Fibroblast of lung (primary cell): ENCODE results near the gene C11orf42. TPM values are rescaled to one million over a fixed set of nuclear protein-coding genes. Genes with fewer than 3 reads are reported as not detected.

ENCODE experiments used
- DNase-seq, 2 donors: peaks; one replicate each; pipeline versions ENCODE4 v3.0.0 to v3.0.0-alpha.2; 2010; ENCODE audit warnings: low read depth in 2 of 2
- H2AFZ ChIP-seq: 2 replicates; pipeline ENCODE4 v1.5.1; 2012; ENCODE audit warnings: low read length, control low read depth, inconsistent platforms
- H3K27ac ChIP-seq: 2 replicates; pipeline ENCODE4 v1.5.1; 2011; ENCODE audit warnings: low read length, control low read depth; ENCODE audit not compliant: insufficient read depth
- H3K27me3 ChIP-seq: 2 replicates; pipeline ENCODE4 v1.5.1; 2011; ENCODE audit warnings: mild to moderate bottlenecking, low read length; ENCODE audit not compliant: control insufficient read depth, insufficient read depth
- H3K36me3 ChIP-seq: 2 replicates; pipeline ENCODE4 v1.5.1; 2011; ENCODE audit warnings: low read length; ENCODE audit not compliant: control insufficient read depth, insufficient read depth
- H3K4me1 ChIP-seq: 2 replicates; pipeline ENCODE4 v1.5.1; 2011; ENCODE audit warnings: low read length; ENCODE audit not compliant: control insufficient read depth, insufficient read depth; ENCODE audit errors: extremely low read depth
- H3K4me2 ChIP-seq: 2 replicates; pipeline ENCODE4 v1.5.1; 2011; ENCODE audit warnings: low read length, control low read depth; ENCODE audit not compliant: insufficient read depth; ENCODE audit errors: extremely low read depth
- H3K4me3 ChIP-seq, 4 experiments: fragments of 200-600 bp in 1 of 4; sonication (generic) in 1 of 4; replicated peaks in 1 of 4; 2 replicates each; pipeline ENCODE4 v1.5.1; 2011 to 2016; ENCODE audit warnings: low read length in 4 of 4, low read depth in 3 of 4, mild to moderate bottlenecking in 3 of 4, control low read depth in 2 of 4, inconsistent platforms in 1 of 4, mixed read lengths in 1 of 4; ENCODE audit not compliant: insufficient read depth in 1 of 4; ENCODE audit errors: control extremely low read depth in 1 of 4
- H3K79me2 ChIP-seq: 2 replicates; pipeline ENCODE4 v1.5.1; 2012; ENCODE audit warnings: mild to moderate bottlenecking, low read length, inconsistent platforms; ENCODE audit not compliant: control insufficient read depth, insufficient read depth
- H3K9ac ChIP-seq: 2 replicates; pipeline ENCODE4 v1.5.1; 2011; ENCODE audit warnings: mild to moderate bottlenecking, low read length, control low read depth; ENCODE audit not compliant: insufficient read depth
- H3K9me3 ChIP-seq: 2 replicates; pipeline ENCODE4 v1.5.1; 2012; ENCODE audit warnings: low read depth, low read length; ENCODE audit not compliant: control insufficient read depth, insufficient read depth
- H4K20me1 ChIP-seq: 2 replicates; pipeline ENCODE4 v1.5.1; 2011; ENCODE audit warnings: low read length; ENCODE audit not compliant: control insufficient read depth, insufficient read depth; ENCODE audit errors: extremely low read depth
- CTCF ChIP-seq, 2 donors: IDR thresholded peaks in 1 of 2; conservative IDR thresholded peaks in 1 of 2; 1 replicate in 1 of 2; 2 replicates in 1 of 2; pipeline ENCODE4 v1.5.1; 2011 to 2012; ENCODE audit warnings: low read length in 2 of 2, control low read depth in 1 of 2, inconsistent platforms in 1 of 2, low read depth in 1 of 2, mild to moderate bottlenecking in 1 of 2
- EZH2 ChIP-seq: IDR thresholded peaks from 2 replicates; pipeline ENCODE4 v1.5.1; 2012; ENCODE audit warnings: low read length, control low read depth, mild to moderate bottlenecking; ENCODE audit errors: missing control alignments
- polyA plus RNA-seq, 2 donors: library from polyadenylated mRNA; depleted of rRNA in 1 of 2; stranded (reverse) in 1 of 2; unstranded in 1 of 2; fragments of >200 nt; gene quantifications; 2 replicates each; pipeline ENCODE4 v1.2.1, GENCODE V29; 2011 to 2012; ENCODE audit warnings: missing spikeins in 1 of 2
- total RNA-seq: library from RNA; depleted of rRNA; stranded (reverse); fragments of >200 nt; gene quantifications from 2 replicates; pipeline ENCODE4 v1.2.1, GENCODE V29; 2014

The C11orf42 gene
- total and polyA plus RNA-seq, 2 donors (not counting 1 experiment from before 2014, with no cell fraction given) = not detected

GRCh38 chr11:6232899-6233298 is 27.5 kb downstream of the C11orf42 start:
- no peak overlapping the region for H3K27ac ChIP-seq

DNA sequence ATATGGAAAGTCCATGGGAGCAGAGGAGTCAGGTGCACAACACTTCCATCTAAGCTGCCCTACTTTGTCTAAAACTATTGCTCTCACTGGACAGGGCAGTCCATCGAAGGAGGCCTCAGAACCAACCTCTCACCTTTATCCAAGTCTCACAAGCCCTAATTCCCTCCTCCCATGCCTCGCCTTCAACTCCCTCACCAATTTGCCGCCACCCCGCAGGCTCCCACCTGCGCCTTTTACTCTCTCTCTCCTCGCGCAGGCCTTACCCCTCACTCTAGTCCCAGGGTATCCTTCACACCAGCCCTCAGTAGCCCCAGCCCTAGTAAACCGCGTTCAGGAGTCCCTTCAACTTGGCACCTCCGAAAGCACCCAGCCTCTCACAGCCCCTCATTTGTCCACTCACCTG is 28.6 kb downstream of the C11orf42 start:
- Histone ChIP-seq H3K79me2 (peaks cover 30% of the 10 kb centered on the region), H3K27ac (peak overlapping the region; percentile 88), H3K4me1 (no peaks in the 10 kb centered on the region), H3K9me3 (no peaks in the 10 kb centered on the region), H3K36me3 (no peaks in the 10 kb centered on the region), H2AFZ (peak overlapping the region; percentile 88), H3K9ac (peak overlapping the region; percentile 80), H3K4me3 (peak overlapping the region; percentile 63 to 96 (median 90)), H3K27me3 (peaks cover 7% of the 10 kb centered on the region), H3K4me2 (peak overlapping the region; percentile 67), H4K20me1 (no peaks in the 10 kb centered on the region)
- DNase-seq = peak in 1 of 2 donors; percentile 7
- TF ChIP-seq EZH2 (no peak), CTCF (conservative IDR thresholded peaks at IDR 0.05 in 1 of 2, IDR thresholded peaks at IDR 0.05 in 1 of 2; ENCODE audit: low read depth in 1 of 2, low read length in 2 of 2) (no peak)

More at GRCh38 chr11:6232899-6233298, 27.5 kb downstream of the C11orf42 start:
- Histone ChIP-seq H3K79me2 (peaks cover 32% of the 10 kb centered on the region), H4K20me1 (no peaks in the 10 kb centered on the region), H2AFZ (no peak overlapping the region), H3K4me2 (no peak overlapping the region), H3K4me3 (no peak overlapping the region), H3K4me1 (no peaks in the 10 kb centered on the region), H3K36me3 (no peaks in the 10 kb centered on the region), H3K27me3 (no peaks in the 10 kb centered on the region), H3K9me3 (no peaks in the 10 kb centered on the region), H3K9ac (no peak overlapping the region)
- TF ChIP-seq CTCF (conservative IDR thresholded peaks at IDR 0.05 in 1 of 2, IDR thresholded peaks at IDR 0.05 in 1 of 2; ENCODE audit: low read depth in 1 of 2, low read length in 2 of 2) = no peak
- TF ChIP-seq EZH2 = no peak
- no peak for DNase-seq

- Histone ChIP-seq H2AFZ (peak within 1 kb of the TSS; percentile 88), H3K79me2 (peaks cover 30% of the 10 kb centered on the region), H3K4me1 (no peaks in the 10 kb centered on the region), H3K27me3 (peaks cover 10% of the 10 kb centered on the region), H3K9ac (peak within 1 kb of the TSS; percentile 80), H3K4me2 (peak within 1 kb of the TSS; percentile 76), H3K27ac (peak within 1 kb of the TSS; percentile 88), H4K20me1 (no peaks in the 10 kb centered on the region), H3K4me3 (peak within 1 kb of the TSS; percentile 63 to 96 (median 90)), H3K36me3 (no peaks in the 10 kb centered on the region), H3K9me3 (no peaks in the 10 kb centered on the region)
- DNase-seq = peak; percentile 100
- TF ChIP-seq EZH2 (no peak), CTCF (conservative IDR thresholded peaks at IDR 0.05 in 1 of 2, IDR thresholded peaks at IDR 0.05 in 1 of 2; ENCODE audit: low read depth in 1 of 2, low read length in 2 of 2) (no peak)
Measured at GRCh38 chr11:6234387-6235107, 29.2 kb downstream of the C11orf42 start, which contains the start of gene FHIP1B. FHIP1B (minus strand) TSS chr11:6234636; CDS start chr11:6224516, 10,120 bp downstream.
